Ovary (tissue), 9 donors: ENCODE measurements around the gene WWOX. TPM values are rescaled to one million over a fixed set of nuclear protein-coding genes. Genes with fewer than 3 reads are reported as not detected.

Experiments used
- DNase-seq, 5 donors: peaks; one replicate each; pipeline ENCODE4 v3.0.0-alpha.2; 2019 to 2020
- H3K27ac ChIP-seq, 2 donors: fragments of 200-600 bp; one replicate each; pipeline versions ENCODE4 v1.5.1 to v1.8.0; 2019 to 2022
- H3K27me3 ChIP-seq: fragments of 200-600 bp; one replicate; pipeline ENCODE4 v1.8.0; 2022
- H3K36me3 ChIP-seq: fragments of 200-600 bp; sonication (generic); one replicate; pipeline ENCODE4 v1.5.1; 2019
- H3K4me1 ChIP-seq: one replicate; pipeline ENCODE4 v1.8.1; 2013; ENCODE audit warnings: mild to moderate bottlenecking, moderate library complexity; ENCODE audit not compliant: insufficient read depth
- H3K4me3 ChIP-seq: fragments of 200-600 bp; sonication (generic); one replicate; pipeline ENCODE4 v1.5.1; 2017
- H3K9me3 ChIP-seq, 2 donors: fragments of 200-600 bp in 1 of 2; sonication (generic) in 1 of 2; one replicate each; pipeline versions ENCODE4 v1.5.1 to v1.8.1; 2013 to 2019; ENCODE audit warnings: mild to moderate bottlenecking in 1 of 2, moderate library complexity in 1 of 2
- CTCF ChIP-seq, 3 donors: fragments of 450-650 bp in 2 of 3; fragments of 200-600 bp in 1 of 3; IDR thresholded peaks; one replicate each; pipeline versions ENCODE4 v1.5.1 to v1.8.0; 2016 to 2022; ENCODE audit warnings: antibody characterized with exemption in 3 of 3, mild to moderate bottlenecking in 1 of 3
- EP300 ChIP-seq: sonication (generic); formaldehyde crosslinking; IDR thresholded peaks from one replicate; pipeline ENCODE4 v1.6.1; 2017; ENCODE audit warnings: antibody characterized with exemption
- POLR2A ChIP-seq: fragments of 450-650 bp; IDR thresholded peaks from one replicate; pipeline ENCODE4 v1.6.1; 2017; ENCODE audit warnings: antibody characterized with exemption, mild to moderate bottlenecking, moderate library complexity
- WGBS, 3 donors: extraction: QIAGEN DNeasy Blood & Tissue Kit in 1 of 3; methylation state at CpG; one replicate each; pipeline versions ENCODE4 v1.1.5 to v1.1.7; 2013 to 2017; 5-methylcytosine and 5-hydroxymethylcytosine counted together
- intact Hi-C, 4 donors: fragments of 100-400 bp; cut with DNase I; formaldehyde crosslinking; loops; one replicate each; pipeline versions ENCODE4 v1.11.0 to v1.15.1; 2022 to 2023
- polyA plus RNA-seq, 2 donors: library from polyadenylated mRNA; stranded (reverse); fragments of 200-250 nt in 1 of 2; fragments of 350-450 nt in 1 of 2; fragmentation: Illumina TruSeq in 1 of 2; extraction: RNeasy Lipid Tissue Mini Kit (QIAGEN cat#74804) in 1 of 2; gene quantifications; one replicate each; pipeline ENCODE4 v1.2.3, GENCODE V29; 2013 to 2014
- total RNA-seq, 7 donors: library from RNA; depleted of rRNA in 2 of 7; stranded (reverse); fragments of >200 nt in 2 of 7; fragmentation: NEBNext Ultra II Directional in 3 of 7; extraction: Animal tissue kit (Norgen Biotek cat#: 25700) in 3 of 7; gene quantifications; one replicate each; pipeline versions ENCODE4 v1.1.0 to v1.2.4, GENCODE V29; 2016 to 2023
- donor health status: DM: no; HTN: no; CAD: no; lungs with moderate emphysema.
- donor health status: DM: no; HTN: no; CAD: no.
- donor health status: Bipolar disorder and iron deficiency.
- donor health status: DM: yes; HTN: yes; CAD: no.
- donor health status: DM: no; HTN: no; CAD: no.
- donor health status: DM: yes; HTN: yes; CAD: no.

The WWOX gene
- total and polyA plus RNA-seq, 9 donors, result 11.0 to 40.5 (median 25.2) TPM

GRCh38 chr16:78134944-78135619, 35.6 kb downstream of the WWOX start:
- 78 to 81% (median 81%) methylated on average over 7 of the region's 7 CpGs for WGBS, 3 donors
- Histone ChIP-seq H3K4me1 (no peaks in the 10 kb centered on the region), H3K27ac (no peak overlapping the region), H3K9me3 (no peaks in the 10 kb centered on the region), H3K36me3 (no peaks in the 10 kb centered on the region), H3K27me3 (no peaks in the 10 kb centered on the region), H3K4me3 (no peak overlapping the region)
- no peak for DNase-seq
- intact Hi-C loops, result no loop called here
- TF ChIP-seq POLR2A (no peak), CTCF (IDR thresholded peaks at IDR 0.05) (no peak), EP300 (no peak)

- H3K4me3 ChIP-seq, result no peak overlapping the region
- no peak for DNase-seq
- intact Hi-C loops, result no loop called here
- H3K27me3 ChIP-seq, result no peaks in the 10 kb centered on the region
- no peak overlapping the region for H3K27ac ChIP-seq
- H3K9me3 ChIP-seq, result no peaks in the 10 kb centered on the region
- TF ChIP-seq EP300, result no peak
- TF ChIP-seq CTCF (IDR thresholded peaks at IDR 0.05), result no peak
- TF ChIP-seq POLR2A, result no peak
- no peaks in the 10 kb centered on the region for H3K4me1 ChIP-seq
- H3K36me3 ChIP-seq, result no peaks in the 10 kb centered on the region
- 96 to 98% (median 97%) methylated on average over 11 of the region's 11 CpGs for WGBS, 3 donors
These were observed 37.7 kb downstream of the WWOX start for GRCh38 chr16:78137179-78137578.

GRCh38 chr16:78137782-78138616, 38.5 kb downstream of the WWOX start:
- H3K9me3 ChIP-seq, result no peaks in the 10 kb centered on the region
- H3K36me3 ChIP-seq, result no peaks in the 10 kb centered on the region
- no peak for DNase-seq
- H3K4me3 ChIP-seq, result no peak overlapping the region
- H3K27me3 ChIP-seq, result no peaks in the 10 kb centered on the region
- intact Hi-C loops, result no loop called here
- 90 to 94% (median 93%) methylated on average over 8 of the region's 8 CpGs for WGBS, 3 donors
- H3K27ac ChIP-seq, result no peak overlapping the region
- no peaks in the 10 kb centered on the region for H3K4me1 ChIP-seq
- no peak for TF ChIP-seq EP300
- no peak for TF ChIP-seq CTCF (IDR thresholded peaks at IDR 0.05)
- no peak for TF ChIP-seq POLR2A

GRCh38 chr16:78140818-78141466, 41.5 kb downstream of the WWOX start:
- Histone ChIP-seq H3K4me3 (no peak overlapping the region), H3K36me3 (no peaks in the 10 kb centered on the region), H3K27ac (no peak overlapping the region), H3K27me3 (no peaks in the 10 kb centered on the region), H3K4me1 (peaks cover 2% of the 10 kb centered on the region), H3K9me3 (no peaks in the 10 kb centered on the region)
- DNase-seq, result no peak
- TF ChIP-seq POLR2A (no peak), EP300 (no peak), CTCF (IDR thresholded peaks at IDR 0.05) (no peak)
- WGBS, 3 donors, result 93 to 95% (median 94%) methylated on average over 6 of the region's 6 CpGs
- intact Hi-C loops, result loop anchor here in 1 of 4 donors (10.0 kb wide), 1 partner anchor 604 kb away; no protein-coding TSS in a partner anchor
